Esophagus muscularis mucosa (tissue), 4 donors: ENCODE results near the gene CPEB2.
A peak's percentile ranks its signal among the peaks of the same experiment; 100 is the strongest.

Experiments used
- EP300 ChIP-seq: sonication (generic); formaldehyde crosslinking; IDR thresholded peaks from one replicate; pipeline ENCODE4 v1.6.1; 2017; ENCODE audit warnings: antibody characterized with exemption
- POLR2A ChIP-seq: fragments of 450-650 bp; IDR thresholded peaks from one replicate; pipeline ENCODE4 v1.6.1; 2017; ENCODE audit warnings: antibody characterized with exemption, moderate library complexity, mild to moderate bottlenecking, low read depth
- POLR2AphosphoS5 ChIP-seq, 2 donors: sonication (generic); formaldehyde crosslinking; IDR thresholded peaks; one replicate each; pipeline ENCODE4 v1.6.1; 2017; ENCODE audit warnings: antibody characterized with exemption in 2 of 2
- TF ChIP-seq, protein P1 (sequence below), 3 experiments: fragments of 200-600 bp in 2 of 3; fragments of 450-650 bp in 1 of 3; sonication (generic) in 2 of 3; IDR thresholded peaks; one replicate each; pipeline ENCODE4 v1.5.1; 2017 to 2019; ENCODE audit warnings: antibody characterized with exemption in 3 of 3, mild to moderate bottlenecking in 2 of 3, moderate library complexity in 1 of 3

DNA sequence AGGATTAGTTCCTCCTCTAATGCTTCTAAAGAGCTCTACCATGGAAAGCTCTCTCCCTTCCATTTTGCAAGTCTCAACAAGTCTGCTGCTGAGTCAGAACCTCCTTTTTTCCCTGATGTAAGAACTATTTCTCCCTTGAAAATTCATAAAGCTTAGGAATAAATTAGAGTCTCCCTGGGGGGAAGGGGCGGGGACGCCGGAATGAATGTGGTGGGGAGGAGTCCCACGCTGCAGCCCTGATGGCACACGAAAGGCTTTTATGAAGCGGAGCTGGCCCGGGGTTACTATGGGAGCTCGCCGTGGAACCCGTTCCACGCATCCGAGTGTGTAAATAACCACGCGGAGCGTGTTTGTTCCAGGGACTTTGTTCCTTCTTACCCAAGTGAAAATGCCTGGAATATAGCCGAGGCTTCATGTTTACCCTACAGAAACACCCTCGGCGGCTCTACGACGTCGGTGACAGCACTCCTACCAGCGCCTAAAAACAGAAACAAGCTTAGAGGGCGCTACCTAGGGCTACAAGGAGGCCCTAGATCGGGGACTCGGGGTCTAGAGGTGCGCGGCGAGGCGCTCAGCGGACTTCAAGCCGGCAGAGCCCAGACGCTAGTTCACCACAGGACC lies 923 bp upstream of the CPEB2 start:
- TF ChIP-seq POLR2AphosphoS5 (IDR thresholded peaks at IDR 0.05) (peak in 1 of 2 donors; percentile 52), POLR2A (no peak), EP300 (no peak)
- TF ChIP-seq, protein P1, sequence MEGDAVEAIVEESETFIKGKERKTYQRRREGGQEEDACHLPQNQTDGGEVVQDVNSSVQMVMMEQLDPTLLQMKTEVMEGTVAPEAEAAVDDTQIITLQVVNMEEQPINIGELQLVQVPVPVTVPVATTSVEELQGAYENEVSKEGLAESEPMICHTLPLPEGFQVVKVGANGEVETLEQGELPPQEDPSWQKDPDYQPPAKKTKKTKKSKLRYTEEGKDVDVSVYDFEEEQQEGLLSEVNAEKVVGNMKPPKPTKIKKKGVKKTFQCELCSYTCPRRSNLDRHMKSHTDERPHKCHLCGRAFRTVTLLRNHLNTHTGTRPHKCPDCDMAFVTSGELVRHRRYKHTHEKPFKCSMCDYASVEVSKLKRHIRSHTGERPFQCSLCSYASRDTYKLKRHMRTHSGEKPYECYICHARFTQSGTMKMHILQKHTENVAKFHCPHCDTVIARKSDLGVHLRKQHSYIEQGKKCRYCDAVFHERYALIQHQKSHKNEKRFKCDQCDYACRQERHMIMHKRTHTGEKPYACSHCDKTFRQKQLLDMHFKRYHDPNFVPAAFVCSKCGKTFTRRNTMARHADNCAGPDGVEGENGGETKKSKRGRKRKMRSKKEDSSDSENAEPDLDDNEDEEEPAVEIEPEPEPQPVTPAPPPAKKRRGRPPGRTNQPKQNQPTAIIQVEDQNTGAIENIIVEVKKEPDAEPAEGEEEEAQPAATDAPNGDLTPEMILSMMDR (IDR thresholded peaks at IDR 0.05): no peak
